WERI-Rb-1 (cell line): ENCODE measurements around the gene HSD17B13.

ENCODE experiments used
- DNase-seq: peaks from one replicate; pipeline ENCODE4 v3.0.0-alpha.2; 2020
- H3K27ac ChIP-seq: fragments of 250-450 bp; sonication (Bioruptor Pico); 2 replicates; pipeline ENCODE4 v1.5.1; 2020; ENCODE audit warnings: mild to moderate bottlenecking, moderate library complexity
- H3K27me3 ChIP-seq: fragments of 250-450 bp; sonication (Bioruptor Pico); 2 replicates; pipeline ENCODE4 v1.5.1; 2021; ENCODE audit warnings: mild to moderate bottlenecking, low read depth, moderate library complexity; ENCODE audit not compliant: insufficient read depth, severe bottlenecking
- H3K36me3 ChIP-seq: fragments of 250-450 bp; sonication (Bioruptor Pico); 2 replicates; pipeline ENCODE4 v1.5.1; 2020; ENCODE audit warnings: mild to moderate bottlenecking, moderate library complexity
- H3K4me3 ChIP-seq: 2 replicates; pipeline ENCODE4 v1.5.1; 2011; ENCODE audit warnings: low read depth, mild to moderate bottlenecking, control low read depth, low read length
- H3K9me3 ChIP-seq: fragments of 250-450 bp; sonication (Bioruptor Pico); 2 replicates; pipeline ENCODE4 v1.5.1; 2021; ENCODE audit warnings: mild to moderate bottlenecking, moderate library complexity; ENCODE audit not compliant: severe bottlenecking
- CTCF ChIP-seq: IDR thresholded peaks from 2 replicates; pipeline ENCODE4 v1.5.1; 2011; ENCODE audit warnings: low read depth, mild to moderate bottlenecking, control low read depth, inconsistent platforms, low read length

Gene HSD17B13

DNA sequence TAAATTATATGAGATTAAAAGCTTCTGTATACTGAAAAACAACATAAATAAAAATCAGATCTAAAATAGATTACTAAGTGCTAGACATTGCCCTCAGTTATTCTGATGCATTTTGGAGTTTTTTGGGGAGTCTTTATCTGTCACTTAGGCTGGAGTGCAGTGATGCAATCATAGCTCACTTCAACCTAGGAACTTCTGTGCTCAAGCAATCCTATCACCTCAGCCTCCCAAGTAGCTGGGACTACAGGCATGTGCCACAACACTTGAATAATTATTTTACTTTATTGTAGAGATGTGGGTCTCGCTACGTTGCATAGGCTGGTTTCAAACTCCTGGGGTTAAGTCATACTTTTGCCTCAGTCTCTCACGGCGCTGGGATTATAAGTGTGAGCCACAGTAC is 36.6 kb upstream of the HSD17B13 start:
- DNase-seq = no peak
- Histone ChIP-seq H3K36me3 (no peaks in the 10 kb centered on the region), H3K27ac (no peak overlapping the region), H3K9me3 (no peaks in the 10 kb centered on the region), H3K27me3 (no peaks in the 10 kb centered on the region), H3K4me3 (no peak overlapping the region)
- no peak for TF ChIP-seq CTCF

DNA sequence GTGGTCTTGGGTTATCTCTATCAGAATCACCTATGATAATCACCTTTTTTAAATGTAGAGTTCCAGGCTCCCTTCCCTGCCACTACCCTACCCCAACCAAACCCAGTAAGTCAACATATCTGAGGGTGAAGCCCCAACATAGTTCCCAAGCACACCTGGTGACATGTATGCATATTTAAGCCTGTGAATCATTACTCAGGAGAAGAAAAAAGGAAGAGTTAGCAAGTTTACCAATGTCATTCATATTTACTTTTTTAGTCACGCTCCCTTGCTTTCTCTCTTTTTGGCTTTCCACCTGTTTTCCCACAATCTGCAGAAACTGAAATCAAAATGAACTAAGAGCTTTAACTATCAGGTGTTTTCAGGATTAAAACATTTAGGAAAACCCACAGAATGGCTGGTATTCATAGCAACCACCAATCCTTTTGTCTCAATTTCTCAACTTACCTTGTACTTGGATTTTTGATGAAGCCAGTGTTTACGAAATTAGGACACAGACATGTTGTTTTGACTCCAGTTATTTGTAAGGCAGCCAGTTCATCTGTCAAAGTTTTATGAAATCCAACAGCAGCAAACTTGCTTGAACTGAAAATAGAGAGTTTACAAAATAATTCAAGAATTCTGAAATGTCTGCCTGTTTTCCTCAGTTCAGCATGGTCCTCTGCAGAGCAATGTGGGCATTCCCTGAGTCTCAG is 34.3 kb upstream of the HSD17B13 start:
- H3K27me3 ChIP-seq = no peaks in the 10 kb centered on the region
- no peaks in the 10 kb centered on the region for H3K36me3 ChIP-seq
- H3K27ac ChIP-seq = no peak overlapping the region
- DNase-seq = no peak
- no peak overlapping the region for H3K4me3 ChIP-seq
- TF ChIP-seq CTCF = no peak
- H3K9me3 ChIP-seq = no peaks in the 10 kb centered on the region

DNA sequence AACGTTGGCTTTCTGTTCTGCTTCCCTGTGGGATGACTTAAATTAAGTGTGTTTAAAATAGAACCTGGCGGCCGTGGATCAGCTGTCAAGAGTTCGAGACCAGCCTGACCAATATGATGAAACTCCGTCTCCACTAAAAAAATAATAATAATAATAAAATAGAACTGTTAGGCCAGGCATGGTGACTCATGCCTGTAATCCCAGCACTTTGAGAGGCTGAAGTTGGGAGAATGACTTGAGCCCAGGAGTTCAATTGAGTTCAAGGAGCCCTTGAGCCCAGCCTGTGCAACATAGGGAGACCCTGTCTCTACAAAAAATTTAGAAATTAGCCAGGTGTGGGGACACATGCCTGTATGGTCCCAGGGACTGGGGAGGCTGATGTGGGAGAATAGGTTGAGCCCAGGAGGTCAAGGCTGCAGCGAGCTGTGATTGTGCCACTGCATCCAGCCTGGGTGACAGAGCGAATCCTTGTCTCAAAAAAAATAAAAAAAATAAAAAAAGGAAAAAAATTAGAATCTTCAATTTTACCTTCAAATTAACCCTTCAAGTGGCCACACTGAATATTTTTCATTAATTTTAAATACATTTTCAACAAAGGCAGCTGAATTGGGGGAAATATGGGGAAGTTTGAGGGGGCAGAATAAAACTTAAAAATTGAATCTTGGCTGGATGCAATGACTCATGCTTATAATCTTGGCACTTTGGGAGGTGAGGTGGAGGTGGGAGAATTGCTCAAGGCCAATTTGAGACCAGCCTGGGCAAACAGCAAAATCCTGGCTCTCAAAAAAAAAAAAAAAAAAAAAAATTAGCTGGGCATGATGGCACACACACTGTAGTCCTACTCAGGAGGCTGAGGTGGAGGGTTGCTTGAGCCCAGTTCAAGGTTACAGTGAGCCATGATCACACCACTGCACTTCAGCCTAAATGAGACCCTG is 31.8 kb upstream of the HSD17B13 start:
- Histone ChIP-seq H3K27ac (no peak overlapping the region), H3K4me3 (no peak overlapping the region), H3K36me3 (no peaks in the 10 kb centered on the region), H3K9me3 (no peaks in the 10 kb centered on the region), H3K27me3 (no peaks in the 10 kb centered on the region)
- TF ChIP-seq CTCF = no peak
- no peak for DNase-seq

GRCh38 chr4:87353592-87353991 is 30.9 kb upstream of the HSD17B13 start:
- Histone ChIP-seq H3K27me3 (no peaks in the 10 kb centered on the region), H3K9me3 (no peaks in the 10 kb centered on the region), H3K4me3 (no peak overlapping the region), H3K27ac (no peak overlapping the region), H3K36me3 (no peaks in the 10 kb centered on the region)
- DNase-seq = peak; percentile 46
- peak; percentile 59 for TF ChIP-seq CTCF

DNA sequence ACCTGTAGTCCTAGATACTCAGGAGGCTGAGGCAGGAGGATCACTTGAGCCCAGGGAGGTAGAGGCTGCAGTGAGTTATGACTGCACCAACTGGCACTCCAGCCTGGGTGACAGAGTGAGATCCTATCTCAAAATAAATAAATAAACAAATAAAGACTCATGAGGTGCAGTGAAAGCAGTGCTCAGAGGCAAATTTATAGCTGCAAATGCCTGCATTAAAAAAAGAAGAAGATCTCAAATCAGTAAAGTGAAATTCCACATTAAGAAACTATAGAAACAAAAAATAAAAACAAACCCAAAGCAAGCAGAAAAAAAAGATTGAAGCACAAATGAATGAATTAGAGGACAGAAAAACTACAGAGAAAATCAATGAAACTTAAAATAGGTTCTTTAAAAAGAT is 22.5 kb upstream of the HSD17B13 start:
- H3K36me3 ChIP-seq = no peaks in the 10 kb centered on the region
- no peaks in the 10 kb centered on the region for H3K9me3 ChIP-seq
- DNase-seq = no peak
- H3K27ac ChIP-seq = no peak overlapping the region
- no peak for TF ChIP-seq CTCF
- H3K4me3 ChIP-seq = no peak overlapping the region
- no peaks in the 10 kb centered on the region for H3K27me3 ChIP-seq
